Activated naive CD4-positive, alpha-beta T cell treated with anti-CD3 and anti-CD28 coated beads, Interleukin-2, amount 50 U/mL, for 24 hours (primary cell): Measurements from ENCODE around the gene KIF27.
"Not testable (repeated sequence)": the region's sequence is repeated elsewhere in the genome, so short reads cannot be mapped to it uniquely, and the experiment has no call there.

Experiments used
- H3K27ac Mint-ChIP-seq: one replicate; pipeline ENCODE4 v1.8.0; 2021; ENCODE audit warnings: mild to moderate bottlenecking, mixed read lengths
- H3K27me3 Mint-ChIP-seq: one replicate; pipeline ENCODE4 v1.8.0; 2021; ENCODE audit warnings: mixed read lengths
- H3K36me3 Mint-ChIP-seq: one replicate; pipeline ENCODE4 v1.8.0; 2021; ENCODE audit warnings: mixed read lengths
- H3K4me1 Mint-ChIP-seq: one replicate; pipeline ENCODE4 v1.8.0; 2021; ENCODE audit warnings: mixed read lengths
- H3K4me3 Mint-ChIP-seq: one replicate; pipeline ENCODE4 v1.8.0; 2021; ENCODE audit warnings: mild to moderate bottlenecking, mixed read lengths
- H3K9me3 Mint-ChIP-seq: one replicate; pipeline ENCODE4 v1.8.0; 2021; ENCODE audit warnings: mixed read lengths

Gene KIF27

DNA sequence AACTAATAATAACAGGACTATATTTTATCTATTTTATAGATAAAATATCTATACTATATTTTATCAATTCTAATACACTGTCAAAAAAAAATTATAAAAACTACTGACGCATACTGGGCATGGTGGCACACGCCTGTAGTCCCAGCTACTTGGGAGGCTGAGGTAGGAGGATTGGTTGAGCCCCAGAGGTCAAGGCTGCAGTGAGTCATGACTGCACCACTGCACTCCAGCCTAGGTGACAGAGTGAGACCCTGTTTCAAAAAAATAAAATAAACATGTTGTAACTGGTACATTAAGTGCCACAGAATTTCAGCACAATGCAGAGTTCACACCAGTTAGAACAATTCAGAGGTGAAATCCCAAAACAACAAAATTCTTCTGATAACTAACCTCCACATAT is 34.7 kb downstream of the KIF27 start:
- not testable (repeated sequence) for H3K27ac Mint-ChIP-seq, H3K36me3 Mint-ChIP-seq, H3K4me1 Mint-ChIP-seq, H3K4me3 Mint-ChIP-seq, H3K27me3 Mint-ChIP-seq, H3K9me3 Mint-ChIP-seq

DNA sequence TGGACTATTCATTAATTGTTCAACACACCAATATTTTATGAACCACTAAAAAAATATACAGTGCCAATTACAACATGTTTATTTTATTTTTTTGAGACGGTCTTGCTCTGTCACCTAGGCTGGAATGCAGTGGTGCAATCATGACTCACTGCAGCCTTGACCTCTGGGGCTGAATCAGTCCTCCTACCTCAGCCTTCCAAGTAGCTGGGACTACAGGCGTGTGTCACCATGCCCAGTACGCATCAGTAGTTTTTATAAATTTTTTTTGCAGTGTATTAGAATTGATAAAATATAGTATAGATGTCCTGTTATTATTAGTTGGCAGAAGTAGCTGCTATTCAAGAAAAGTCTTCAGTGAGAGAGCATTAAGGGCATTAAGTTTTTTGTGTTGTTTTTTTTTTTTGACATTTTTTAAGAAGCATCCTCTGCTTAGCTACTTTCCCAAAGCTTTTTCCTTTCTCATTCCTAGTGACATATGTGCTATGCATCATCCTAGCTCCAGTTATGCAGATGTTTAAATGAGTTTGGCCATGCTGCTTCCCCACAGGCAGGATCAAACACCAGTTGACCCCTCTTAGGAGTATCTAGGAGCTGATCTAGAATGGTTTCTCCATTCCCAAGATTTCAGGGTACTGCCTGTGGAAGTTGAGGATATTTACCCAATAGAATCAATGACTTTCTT is 35.5 kb downstream of the KIF27 start:
- not testable (repeated sequence) for H3K27ac Mint-ChIP-seq, H3K36me3 Mint-ChIP-seq, H3K4me1 Mint-ChIP-seq, H3K4me3 Mint-ChIP-seq, H3K9me3 Mint-ChIP-seq, H3K27me3 Mint-ChIP-seq

DNA sequence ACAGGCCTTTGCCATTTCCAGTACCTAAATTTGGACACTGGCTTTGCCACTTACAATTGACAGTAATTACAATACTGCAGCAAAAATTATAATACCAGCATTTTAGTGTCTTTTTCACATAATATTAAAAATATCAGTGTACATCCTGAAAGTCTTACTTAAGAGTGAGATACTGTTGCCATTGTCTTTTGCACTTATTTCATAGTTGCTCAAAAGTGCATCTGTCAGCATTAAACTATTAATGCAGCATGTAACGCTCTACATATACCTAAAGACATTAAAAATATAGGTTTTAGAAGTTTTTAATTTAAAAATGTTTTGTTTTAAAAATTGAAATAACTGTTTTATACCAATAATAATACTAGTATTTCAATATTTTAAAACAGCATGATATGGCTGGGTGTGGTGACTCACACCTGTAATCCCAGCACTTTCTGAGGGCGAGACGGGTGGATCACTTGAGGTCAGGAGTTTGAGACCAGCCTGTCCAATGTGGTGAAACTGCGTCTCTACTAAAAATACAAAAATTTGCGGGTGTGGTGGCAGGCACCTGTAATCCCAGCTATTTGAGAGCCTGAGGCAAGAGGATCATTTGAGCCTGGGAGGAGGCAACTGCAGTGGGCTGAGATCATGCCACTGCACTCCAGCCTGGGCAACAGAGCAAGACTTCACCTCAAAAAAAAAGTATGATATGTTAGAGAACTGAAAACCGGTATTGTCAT is 39.4 kb downstream of the KIF27 start:
- H3K27me3 Mint-ChIP-seq, H3K4me1 Mint-ChIP-seq, H3K36me3 Mint-ChIP-seq, H3K27ac Mint-ChIP-seq, H3K4me3 Mint-ChIP-seq, H3K9me3 Mint-ChIP-seq: not testable (repeated sequence)

DNA sequence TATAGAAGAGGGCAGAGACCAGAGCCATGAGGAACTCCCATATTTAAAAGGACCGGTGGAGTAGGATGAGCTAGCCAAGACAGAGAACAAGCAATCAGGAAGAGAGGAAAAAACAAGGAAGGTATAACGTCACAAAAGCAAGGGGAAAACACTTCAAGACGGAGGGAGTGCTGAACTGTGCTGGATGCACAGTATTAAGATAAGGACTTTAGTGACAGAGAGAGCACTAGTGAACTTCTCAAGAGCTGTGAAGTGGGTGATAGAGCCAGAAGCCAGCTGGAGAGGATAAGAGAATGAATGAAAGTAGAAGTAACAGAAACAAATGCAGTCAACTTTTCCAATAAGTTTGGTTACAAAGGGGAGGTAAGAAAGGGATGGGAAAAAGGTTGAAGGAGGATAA is 45.7 kb downstream of the KIF27 start:
- H3K36me3 Mint-ChIP-seq, H3K27me3 Mint-ChIP-seq, H3K9me3 Mint-ChIP-seq, H3K27ac Mint-ChIP-seq, H3K4me1 Mint-ChIP-seq, H3K4me3 Mint-ChIP-seq: not testable (repeated sequence)

DNA sequence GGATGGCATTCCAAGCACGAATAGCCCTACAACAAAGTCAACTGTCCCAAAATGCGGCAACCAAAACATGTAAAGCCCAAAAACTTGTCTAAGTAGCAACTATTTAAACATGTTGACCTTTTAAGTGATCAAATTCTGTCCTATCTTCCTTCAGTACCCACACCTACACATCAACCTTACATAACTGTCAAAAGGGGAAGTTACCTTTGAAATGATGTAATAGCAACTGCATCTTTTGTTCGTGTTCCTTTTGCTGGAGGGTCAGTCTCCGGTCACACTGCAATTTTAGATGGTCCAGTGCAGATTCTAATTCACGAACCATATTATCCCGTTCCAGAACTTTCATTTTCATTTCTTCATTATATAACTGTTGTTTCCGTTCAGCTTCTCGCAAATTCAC is 71.3 kb downstream of the KIF27 start:
- H3K36me3 Mint-ChIP-seq, H3K4me3 Mint-ChIP-seq, H3K4me1 Mint-ChIP-seq, H3K27me3 Mint-ChIP-seq, H3K27ac Mint-ChIP-seq, H3K9me3 Mint-ChIP-seq: not testable (repeated sequence)

DNA sequence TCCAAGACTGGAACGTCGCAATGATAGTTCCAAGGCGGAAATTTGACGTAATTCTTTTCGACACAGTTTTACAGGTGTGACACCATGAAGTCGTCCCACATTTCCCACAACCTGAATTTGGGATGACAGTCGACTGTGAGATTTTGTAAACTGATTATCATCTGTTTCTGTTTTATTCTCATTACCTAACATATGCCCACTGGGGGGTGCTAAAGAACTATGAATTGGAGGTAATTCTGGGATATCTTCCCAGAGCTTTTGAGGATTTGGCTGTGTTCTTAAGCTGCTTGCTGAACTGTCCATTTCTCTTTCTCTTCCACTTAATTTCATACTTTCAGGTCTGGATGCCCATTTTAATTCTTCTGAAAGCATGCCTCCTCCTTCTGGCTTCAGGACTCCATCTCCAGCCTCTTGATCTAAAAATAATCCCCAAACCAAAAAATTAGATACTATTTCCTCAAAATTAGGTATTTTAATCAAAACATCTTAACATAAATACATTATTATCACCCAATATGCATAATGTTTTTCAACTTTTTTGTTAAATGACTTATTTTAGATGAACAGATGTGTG is 84.1 kb downstream of the KIF27 start:
- not testable (repeated sequence) for H3K4me1 Mint-ChIP-seq, H3K4me3 Mint-ChIP-seq, H3K27me3 Mint-ChIP-seq, H3K36me3 Mint-ChIP-seq, H3K27ac Mint-ChIP-seq, H3K9me3 Mint-ChIP-seq

DNA sequence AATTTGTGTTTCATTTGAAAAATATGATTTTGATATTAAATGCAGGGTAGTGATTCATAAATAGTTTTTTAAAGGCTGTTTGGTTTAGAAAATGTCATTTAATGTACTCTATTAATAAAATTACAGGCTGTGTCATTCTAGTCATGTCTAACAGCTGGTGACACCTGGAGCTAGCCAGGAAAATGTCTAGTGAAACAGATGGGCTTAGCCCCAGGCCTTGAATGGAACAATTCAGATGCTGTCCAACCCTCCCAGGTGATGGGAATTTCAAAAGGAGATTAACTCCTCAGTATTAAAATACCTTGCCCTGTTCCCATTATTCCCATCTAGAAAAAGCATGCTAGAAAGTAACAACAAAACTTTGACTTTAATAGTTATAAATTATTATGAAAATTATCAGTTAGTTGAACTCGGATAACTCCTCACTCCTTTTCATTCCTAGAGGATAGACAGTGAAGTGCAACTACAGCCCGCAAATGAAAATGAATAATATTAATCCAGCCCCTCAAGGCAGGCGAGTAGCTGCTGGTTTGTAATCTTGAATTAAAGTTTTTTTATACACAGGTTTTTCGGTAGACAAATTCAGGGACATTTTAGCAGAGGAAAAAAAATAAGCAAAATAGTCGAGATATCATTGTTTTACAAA is 90.7 kb downstream of the KIF27 start:
- not testable (repeated sequence) for H3K4me3 Mint-ChIP-seq, H3K36me3 Mint-ChIP-seq, H3K9me3 Mint-ChIP-seq, H3K27me3 Mint-ChIP-seq, H3K27ac Mint-ChIP-seq, H3K4me1 Mint-ChIP-seq

DNA sequence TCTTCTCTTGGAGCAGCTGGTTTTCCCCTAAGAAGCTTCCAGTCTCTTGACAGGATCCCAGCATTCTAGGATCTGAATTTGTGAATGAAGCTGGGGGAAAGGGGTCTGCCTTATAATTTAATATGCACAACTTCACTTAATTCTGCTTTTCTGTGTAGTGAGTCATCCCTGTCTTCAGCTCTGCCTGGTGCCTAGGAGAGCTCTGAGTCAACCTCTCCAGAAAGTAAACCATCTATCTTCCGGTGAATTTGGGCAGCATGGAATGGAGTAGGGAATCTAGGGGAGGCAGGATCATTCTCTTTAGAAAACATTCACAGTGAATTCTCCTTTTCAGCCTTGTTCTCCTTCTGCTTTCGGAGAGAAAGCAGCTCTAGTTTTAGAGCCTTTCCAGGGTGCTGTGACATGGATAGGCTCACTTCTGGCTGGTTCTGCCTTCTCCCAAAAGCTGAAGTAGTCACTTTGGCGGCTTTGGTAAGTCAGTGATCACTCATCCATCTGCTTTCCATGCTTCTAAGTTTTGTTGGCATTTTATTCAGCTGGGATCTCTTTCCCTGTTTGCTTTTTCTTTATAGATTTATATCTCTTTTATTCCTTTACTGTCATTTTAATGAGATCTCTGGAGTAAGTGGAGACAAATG is 96.1 kb downstream of the KIF27 start:
- not testable (repeated sequence) for H3K27me3 Mint-ChIP-seq, H3K36me3 Mint-ChIP-seq, H3K4me1 Mint-ChIP-seq, H3K4me3 Mint-ChIP-seq, H3K9me3 Mint-ChIP-seq, H3K27ac Mint-ChIP-seq

DNA sequence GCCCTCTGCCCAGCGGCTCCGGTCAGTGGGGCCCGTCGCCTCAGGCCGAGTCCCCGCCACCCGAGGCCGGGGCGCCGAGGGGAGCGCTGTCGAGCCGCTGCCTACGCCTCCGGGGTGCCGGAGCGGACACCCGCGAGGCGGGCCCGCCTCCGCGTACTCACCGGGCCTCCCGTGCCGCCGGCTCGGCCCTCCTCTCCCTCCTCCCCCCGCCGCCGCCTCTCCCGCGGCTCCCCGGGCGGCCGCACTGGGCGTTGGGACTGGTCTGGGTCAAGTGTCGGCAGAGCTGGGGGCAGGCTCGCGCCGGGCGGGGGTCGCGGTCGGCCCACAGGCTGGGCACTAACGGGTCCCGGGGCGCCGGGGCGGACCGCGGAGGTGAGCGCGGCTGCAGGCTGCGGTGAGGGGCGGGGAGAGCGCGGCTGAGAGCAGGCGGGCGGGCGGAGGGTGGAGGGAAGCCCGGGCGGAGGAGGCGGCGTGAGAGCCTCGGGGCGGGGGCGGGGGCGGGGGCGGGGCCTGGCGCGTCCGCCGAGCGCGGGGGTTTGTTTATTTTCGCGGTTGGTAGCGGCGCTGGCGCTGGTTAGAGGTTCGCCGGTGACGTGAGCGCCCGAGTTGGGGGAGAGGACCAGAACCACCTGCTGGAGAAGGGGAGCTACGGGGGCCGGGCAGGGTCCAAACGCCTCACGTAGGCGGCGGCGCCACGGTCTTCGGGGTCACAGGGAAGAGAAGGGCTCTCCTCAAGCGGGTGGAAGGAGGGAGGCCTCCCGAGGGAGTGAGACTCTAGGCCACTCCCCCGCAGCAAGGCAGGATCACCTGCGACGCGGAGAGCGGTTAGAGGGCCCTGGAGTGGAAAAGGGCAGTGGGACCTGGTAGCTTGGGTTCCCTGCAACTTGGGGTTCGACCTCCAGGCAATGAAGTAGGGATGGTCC is 103.6 kb downstream of the KIF27 start, which contains the start of gene GKAP1:
GKAP1 (minus strand) TSS at position 414 of the 923 bp plus-strand sequence. CDS start 11,252 bp downstream, outside the sequence.
- H3K4me3 Mint-ChIP-seq = peak within 1 kb of the TSS; percentile 87
- H3K36me3 Mint-ChIP-seq, H3K9me3 Mint-ChIP-seq, H3K27me3 Mint-ChIP-seq: not testable (repeated sequence)
- H3K4me1 Mint-ChIP-seq = peaks cover 14% of the 10 kb centered on the region
- H3K27ac Mint-ChIP-seq = peak within 1 kb of the TSS; percentile 80

DNA sequence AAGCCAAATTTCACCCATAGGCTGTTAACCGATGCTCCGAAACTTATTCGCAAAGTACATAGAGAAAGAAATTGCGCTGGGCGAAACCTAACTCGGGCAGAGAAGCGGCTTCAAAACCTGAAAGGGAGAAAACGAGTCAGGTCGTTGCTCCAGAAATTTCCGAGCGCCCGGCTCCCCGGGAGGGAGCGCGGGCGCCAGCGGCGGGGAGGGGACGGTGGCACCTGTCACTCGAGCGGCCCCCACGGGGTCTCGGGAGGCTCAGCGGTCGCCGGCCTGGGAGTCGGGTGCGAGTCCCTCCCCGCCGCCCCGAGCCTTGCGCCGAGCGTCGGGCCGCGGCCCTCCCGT is 104.2 kb downstream of the KIF27 start:
- H3K27ac Mint-ChIP-seq, H3K36me3 Mint-ChIP-seq, H3K27me3 Mint-ChIP-seq, H3K9me3 Mint-ChIP-seq: not testable (repeated sequence)
- H3K4me3 Mint-ChIP-seq = peak overlapping the region; percentile 87
- peaks cover 14% of the 10 kb centered on the region for H3K4me1 Mint-ChIP-seq

DNA sequence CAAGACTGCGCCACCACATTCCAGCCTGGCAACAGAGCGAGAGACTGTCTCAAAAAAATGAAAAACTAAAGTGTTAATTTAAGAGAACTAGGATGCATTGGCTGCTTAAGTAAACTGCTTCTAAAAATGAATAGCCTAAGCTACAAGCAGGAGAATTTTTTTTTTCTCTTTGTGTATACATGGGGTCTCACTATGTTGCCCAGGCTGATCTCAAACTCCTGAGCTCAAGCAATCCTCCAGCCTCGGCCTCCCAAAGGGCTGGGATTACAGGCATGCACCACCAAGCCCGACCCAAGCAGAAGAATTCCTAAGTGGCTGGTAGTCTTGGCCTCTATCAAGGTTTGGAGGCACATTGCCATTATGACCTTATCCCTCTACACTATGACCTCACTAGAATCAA is 106.1 kb downstream of the KIF27 start:
- not testable (repeated sequence) for H3K27ac Mint-ChIP-seq, H3K36me3 Mint-ChIP-seq, H3K4me3 Mint-ChIP-seq, H3K9me3 Mint-ChIP-seq, H3K27me3 Mint-ChIP-seq
- H3K4me1 Mint-ChIP-seq = peaks cover 14% of the 10 kb centered on the region

DNA sequence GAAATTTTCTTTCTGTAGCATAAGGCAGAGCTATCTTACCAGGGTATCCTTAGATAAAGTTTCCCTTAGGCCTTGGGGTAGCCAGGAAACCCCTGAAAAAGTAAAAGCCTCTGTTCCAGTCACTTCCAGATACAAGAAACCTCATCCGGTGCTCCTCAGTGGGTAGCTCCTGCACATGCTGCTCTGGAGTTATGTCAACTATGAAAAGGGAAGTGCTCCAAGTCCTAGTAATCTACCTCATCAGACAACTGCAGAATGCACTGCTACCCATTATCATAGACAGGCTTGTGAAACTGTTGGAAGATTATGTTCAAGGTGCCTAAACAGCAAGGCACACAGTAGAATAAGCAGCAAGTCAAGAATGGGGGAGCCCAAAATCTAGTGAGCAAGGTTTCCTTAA is 112.0 kb downstream of the KIF27 start:
- H3K4me3 Mint-ChIP-seq, H3K27me3 Mint-ChIP-seq, H3K27ac Mint-ChIP-seq, H3K9me3 Mint-ChIP-seq, H3K36me3 Mint-ChIP-seq, H3K4me1 Mint-ChIP-seq: not testable (repeated sequence)

DNA sequence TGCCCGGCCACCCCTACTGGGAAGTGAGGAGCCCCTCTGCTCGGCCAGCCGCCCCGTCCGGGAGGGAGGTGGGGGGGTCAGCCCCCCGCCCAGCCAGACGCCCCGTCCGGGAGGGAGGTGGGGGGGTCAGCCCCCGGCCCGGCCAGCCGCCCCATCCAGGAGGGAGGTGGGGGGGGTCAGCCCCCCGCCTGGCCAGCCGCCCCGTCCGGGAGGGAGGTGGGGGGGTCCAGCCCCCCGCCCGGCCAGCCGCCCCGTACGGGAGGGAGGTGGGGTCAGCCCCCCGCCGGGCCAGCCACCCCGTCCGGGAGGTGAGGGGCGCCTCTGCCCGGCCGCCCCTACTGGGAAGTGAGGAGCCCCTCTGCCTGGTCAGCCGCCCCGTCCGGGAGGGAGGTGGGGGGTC is 116.8 kb downstream of the KIF27 start:
- H3K27ac Mint-ChIP-seq, H3K4me1 Mint-ChIP-seq, H3K9me3 Mint-ChIP-seq, H3K36me3 Mint-ChIP-seq, H3K27me3 Mint-ChIP-seq, H3K4me3 Mint-ChIP-seq: not testable (repeated sequence)

DNA sequence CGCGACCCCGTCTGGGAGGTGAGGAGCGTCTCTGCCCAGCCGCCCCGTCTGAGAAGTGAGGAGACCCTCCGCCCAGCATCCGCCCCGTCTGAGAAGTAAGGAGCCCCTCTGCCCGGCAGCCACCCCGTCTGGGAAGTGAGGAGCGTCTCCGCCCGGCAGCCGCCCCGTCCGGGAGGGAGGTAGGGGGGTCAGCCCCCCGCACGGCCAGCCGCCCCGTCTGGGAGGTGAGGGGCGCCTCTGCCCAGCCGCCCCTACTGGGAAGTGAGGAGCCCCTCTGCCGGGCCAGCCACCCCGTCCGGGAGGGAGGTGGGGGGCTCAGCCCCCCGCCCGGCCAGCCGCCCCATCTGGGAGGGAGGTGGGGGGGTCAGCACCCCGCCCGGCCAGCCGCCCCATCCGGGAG is 117.3 kb downstream of the KIF27 start:
- H3K4me1 Mint-ChIP-seq, H3K4me3 Mint-ChIP-seq, H3K27me3 Mint-ChIP-seq, H3K36me3 Mint-ChIP-seq, H3K27ac Mint-ChIP-seq, H3K9me3 Mint-ChIP-seq: not testable (repeated sequence)

DNA sequence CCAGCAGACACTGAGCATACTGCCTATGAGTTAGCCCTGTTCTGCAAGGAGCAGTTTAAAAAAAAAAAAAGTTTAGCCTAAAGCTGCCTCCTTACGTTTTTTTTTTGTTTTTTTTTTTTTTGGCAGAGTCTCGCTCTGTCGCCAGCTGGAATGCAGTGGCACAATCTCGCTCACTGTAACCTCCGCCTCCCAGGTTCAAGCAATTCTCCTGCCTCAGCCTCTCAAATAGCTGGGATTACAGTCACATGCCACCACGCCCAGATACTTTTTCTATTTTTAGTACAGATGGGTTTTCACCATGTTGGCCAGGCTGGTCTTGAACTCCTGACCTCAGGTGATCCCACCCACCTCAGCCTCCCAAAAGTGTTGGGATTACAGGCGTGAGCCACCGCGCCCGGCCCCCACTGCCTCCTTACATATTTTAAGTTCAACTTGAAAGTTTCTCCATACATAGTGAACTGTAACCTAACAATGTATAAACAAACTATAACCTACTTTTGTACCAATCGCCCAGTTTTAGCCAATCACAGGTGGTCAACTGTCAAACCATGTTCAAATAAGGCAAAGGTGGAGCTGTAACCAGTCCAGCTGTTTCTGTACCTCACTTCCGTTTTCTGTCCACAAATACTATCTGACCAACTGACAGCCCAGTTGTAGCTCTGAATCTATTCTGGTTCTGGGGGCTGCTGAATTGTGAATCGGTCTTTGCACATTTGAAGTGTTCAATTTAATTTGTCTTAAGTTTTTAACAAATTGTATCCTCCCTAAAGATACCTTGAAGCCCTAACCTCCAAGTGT is 120.8 kb downstream of the KIF27 start:
- Mint-ChIP-seq H3K4me1 (no peaks in the 10 kb centered on the region), H3K27ac (no peak overlapping the region), H3K9me3 (no peaks in the 10 kb centered on the region), H3K4me3 (no peak overlapping the region), H3K36me3 (peaks cover 7% of the 10 kb centered on the region), H3K27me3 (no peaks in the 10 kb centered on the region)
